ENCODE data around the gene ALPK3.
"Not testable (repeated sequence)": the region's sequence is repeated elsewhere in the genome, so short reads cannot be mapped to it uniquely, and the experiment has no call there.

ALPK3 gene

DNA sequence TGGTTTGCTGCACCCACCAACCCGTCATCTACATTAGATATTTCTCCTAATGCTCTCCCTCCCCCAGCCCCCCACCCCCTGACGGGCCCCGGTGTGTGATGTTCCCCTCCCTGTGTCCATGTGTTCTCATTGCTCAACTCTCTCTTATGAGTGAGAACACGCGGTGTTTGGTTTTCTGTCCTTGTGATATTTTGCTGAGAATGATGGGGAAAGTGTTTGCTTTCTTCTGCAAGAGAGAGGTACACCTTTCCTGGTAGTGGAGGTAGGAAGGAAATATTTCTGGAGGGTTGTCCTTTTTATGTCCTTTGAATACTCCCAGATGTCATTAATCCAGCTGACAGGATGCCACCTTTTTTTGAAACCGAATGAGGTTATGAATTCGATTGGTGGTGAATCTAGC is 56.8 kb downstream of the ALPK3 start:
- DNase-seq (ENCODE audit: low read depth in 3 of 3) = no peak

DNA sequence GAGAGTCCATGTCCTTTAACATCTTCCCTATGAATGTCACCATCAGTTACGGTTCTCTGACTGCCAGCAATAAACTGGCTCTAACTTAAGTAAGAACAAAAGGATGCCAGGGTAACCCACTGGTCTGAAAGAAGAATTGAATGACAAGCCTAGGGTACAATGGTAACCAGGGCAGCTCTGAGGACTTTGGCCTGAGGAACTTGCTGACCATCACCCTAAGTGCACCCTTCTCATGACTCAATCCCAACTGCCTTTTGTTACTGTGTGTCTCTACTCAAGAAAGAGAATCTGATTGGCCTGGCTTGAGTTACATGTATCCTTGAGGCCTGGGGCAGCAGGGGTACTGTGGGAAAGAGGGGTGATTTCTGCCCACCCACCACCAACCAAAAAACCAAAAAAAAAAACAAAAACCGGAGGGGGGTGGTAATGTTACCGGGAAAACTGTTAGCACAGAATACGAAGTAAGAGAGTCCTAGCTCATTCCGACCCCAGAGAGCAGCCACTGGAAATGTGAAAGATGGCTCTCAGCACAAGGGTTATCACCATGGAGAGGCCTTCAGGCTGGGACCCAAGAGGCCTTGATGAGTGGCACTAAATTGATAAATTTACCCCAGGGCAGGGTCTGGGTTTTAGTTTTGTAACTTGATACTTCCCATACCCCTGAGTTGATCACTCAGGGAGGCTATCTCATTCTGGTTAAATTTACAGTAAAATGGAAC is 58.0 kb downstream of the ALPK3 start:
- DNase-seq (ENCODE audit: low read depth in 3 of 3) = no peak

DNA sequence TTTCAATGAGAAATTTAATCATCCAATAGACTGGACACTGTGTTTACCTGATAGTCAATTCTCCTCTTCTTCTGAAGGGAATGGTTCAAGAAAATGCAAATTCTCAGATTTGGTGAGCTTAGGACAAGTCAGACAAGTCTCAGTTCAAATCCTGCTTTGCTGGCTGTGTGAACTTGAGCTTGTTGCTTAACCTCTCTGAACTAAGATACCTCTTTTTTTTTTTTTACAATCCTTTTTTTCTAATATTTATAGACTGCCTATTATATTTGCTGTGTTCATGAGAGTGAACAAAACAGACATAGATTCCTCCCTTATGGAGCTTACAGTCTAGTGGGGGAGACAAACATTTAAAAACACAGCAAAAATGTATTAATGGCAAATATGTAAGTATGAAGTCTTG is 59.1 kb downstream of the ALPK3 start:
- DNase-seq (ENCODE audit: low read depth in 3 of 3) = no peak

DNA sequence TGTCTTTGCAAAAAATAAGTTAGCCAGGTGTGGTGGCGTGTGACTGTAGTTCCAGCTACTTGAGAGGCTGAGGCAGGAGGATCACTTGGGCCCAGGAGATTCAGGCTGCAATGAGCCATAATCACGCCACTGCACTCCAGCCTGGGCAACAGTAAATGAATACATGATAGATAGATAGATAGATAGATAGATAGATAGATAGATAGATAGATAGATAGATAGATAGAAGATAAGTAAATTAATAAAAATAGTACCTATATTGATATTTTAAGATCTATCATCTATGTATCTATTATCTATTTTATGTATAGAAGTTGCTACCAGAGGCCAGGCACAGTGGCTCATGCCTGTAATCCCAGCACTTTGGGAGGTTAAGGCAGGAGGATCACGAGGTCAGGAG is 60.5 kb downstream of the ALPK3 start:
- not testable (repeated sequence) for DNase-seq (ENCODE audit: low read depth in 3 of 3)

DNA sequence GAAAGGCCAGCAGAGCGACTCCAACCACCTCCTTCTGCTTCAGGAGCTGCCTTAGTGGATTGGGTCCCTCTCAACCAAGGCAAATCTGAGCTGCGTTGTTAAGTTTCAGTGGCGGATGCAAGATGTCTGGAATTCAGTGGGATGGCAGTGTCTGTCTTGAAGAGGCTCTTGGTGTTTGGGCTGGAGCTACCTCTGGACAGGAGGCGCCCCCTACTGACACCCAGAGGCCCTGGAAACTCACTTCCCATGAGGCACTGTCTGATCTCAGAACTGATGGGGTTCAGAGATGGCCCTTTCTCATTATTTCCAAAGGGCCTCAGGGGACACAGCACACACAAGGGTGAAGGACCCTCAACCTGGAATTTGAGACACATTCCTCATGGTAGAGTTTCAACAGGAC is 61.3 kb downstream of the ALPK3 start:
- DNase-seq (ENCODE audit: low read depth in 3 of 3) = peak; percentile 41 to 52 (median 50)

DNA sequence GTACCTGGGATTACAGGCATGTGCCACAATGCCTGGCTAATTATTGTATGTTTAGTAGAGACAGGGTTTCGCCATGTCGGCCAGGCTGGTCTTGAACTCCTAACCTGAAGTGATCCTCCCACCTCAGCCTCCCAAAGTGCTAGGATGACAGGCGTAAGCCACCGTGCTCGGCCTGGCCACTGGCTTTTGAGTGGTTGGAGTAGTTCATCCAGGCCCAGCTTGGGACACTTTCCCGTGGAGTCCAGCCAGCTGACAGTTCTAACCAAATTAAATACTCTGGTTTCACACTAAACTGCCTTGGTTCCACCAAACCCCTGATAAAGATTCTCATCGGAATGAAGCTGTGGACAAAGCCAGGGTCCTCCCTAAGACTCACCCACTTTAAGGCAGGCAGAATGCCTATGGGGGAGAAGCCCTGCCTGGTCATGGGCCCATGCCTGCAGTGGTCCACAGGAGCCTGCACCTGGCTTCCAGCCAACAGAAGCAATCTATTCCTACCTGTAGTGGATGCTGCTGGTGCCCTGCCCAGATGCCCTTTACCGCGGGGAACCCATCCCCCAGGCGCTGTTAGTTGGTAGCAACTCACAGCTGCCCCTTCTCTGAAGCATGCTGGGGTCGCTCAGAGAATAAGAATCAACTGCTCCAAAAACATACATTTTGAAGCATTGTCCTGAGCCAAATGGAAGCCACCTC is 62.1 kb downstream of the ALPK3 start:
- no peak for DNase-seq (ENCODE audit: low read depth in 3 of 3)

DNA sequence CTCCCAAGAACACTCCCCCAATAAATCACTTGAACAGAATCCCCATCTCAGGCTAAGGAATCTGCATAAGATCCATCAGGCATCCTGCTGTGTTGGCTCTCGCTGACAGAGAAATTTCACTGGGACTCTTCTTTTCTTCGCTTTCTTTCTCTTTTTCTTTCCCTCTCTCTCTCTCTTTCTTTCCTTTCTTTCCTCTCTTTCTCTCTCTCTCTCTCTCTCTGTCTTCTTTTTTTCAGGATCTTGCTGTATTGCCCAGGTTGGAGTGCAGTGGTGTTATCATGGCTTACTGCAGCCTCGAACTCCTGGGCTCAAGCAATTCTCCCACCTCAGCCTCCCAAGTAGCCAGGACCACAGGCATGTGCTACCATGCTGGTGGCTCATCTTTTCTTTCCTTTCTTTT is 62.9 kb downstream of the ALPK3 start:
- DNase-seq (ENCODE audit: low read depth in 3 of 3) = no peak

DNA sequence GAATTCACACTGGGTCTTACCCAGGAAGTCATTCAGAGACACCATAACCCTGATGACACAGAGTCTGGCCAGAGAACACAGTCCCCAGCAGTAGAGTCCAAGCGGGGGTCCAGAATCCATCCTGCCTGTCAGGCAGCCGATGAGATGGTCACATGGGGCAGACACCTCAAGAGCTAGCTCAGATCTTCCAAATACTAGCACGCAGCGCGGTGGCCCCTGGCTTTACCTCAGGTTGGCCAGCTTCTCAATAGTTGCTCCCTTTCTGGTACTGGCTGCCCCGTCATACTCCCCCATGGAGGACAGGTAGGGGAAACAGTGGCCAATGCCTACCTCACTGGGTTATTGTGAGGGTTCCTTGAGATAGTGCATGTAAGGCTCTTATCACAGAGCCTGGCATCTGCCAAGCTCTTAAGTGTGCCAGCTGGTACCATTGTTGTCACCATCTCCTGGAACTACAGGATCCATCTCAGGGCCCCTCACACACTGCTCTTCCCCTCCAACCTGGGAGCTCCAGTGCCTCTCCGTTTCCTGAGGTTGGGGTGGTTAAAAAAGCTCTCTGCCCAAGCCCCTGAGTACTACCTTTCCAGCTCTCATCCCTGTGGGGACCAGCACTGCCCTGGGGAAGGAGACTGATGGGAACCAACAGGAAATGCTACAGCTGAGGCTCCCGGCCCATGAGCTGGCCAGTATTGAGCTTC is 63.8 kb downstream of the ALPK3 start:
- no peak for DNase-seq (ENCODE audit: low read depth in 3 of 3)

DNA sequence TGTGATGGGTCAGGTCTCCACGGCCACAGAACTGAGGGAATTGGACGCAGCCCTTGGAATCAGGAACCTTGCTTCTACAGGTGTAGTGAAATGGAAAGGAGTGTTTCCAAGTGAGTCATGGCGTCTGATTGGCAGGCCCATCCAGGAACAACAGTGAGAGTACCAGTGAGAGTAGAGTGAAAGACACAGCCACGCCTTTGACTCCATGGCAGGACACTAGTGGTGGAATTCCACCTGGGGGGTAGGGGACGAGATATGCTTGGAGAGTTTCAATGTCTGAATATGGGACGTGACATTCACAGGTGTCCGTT is 64.3 kb downstream of the ALPK3 start:
- no peak for DNase-seq (ENCODE audit: low read depth in 3 of 3)

DNA sequence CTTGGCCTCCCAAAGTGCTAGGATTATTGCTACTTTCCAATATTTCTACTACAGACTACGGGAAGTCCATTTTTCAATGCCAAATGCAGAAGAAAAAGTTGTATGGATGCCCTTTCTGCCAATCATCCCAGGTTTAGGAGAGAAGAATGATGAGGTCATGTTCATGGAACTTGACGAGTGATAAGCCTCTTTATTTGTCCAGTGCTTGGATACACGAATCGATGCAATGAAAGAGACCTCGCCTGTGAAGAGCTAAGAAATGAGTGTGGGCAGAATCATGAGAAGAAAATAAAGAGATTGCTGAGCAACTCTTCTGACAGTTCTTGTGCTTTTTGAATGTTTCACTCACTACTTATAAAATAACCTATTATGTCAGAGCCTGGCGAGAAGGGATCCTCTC is 66.3 kb downstream of the ALPK3 start:
- DNase-seq (ENCODE audit: low read depth in 3 of 3) = no peak

DNA sequence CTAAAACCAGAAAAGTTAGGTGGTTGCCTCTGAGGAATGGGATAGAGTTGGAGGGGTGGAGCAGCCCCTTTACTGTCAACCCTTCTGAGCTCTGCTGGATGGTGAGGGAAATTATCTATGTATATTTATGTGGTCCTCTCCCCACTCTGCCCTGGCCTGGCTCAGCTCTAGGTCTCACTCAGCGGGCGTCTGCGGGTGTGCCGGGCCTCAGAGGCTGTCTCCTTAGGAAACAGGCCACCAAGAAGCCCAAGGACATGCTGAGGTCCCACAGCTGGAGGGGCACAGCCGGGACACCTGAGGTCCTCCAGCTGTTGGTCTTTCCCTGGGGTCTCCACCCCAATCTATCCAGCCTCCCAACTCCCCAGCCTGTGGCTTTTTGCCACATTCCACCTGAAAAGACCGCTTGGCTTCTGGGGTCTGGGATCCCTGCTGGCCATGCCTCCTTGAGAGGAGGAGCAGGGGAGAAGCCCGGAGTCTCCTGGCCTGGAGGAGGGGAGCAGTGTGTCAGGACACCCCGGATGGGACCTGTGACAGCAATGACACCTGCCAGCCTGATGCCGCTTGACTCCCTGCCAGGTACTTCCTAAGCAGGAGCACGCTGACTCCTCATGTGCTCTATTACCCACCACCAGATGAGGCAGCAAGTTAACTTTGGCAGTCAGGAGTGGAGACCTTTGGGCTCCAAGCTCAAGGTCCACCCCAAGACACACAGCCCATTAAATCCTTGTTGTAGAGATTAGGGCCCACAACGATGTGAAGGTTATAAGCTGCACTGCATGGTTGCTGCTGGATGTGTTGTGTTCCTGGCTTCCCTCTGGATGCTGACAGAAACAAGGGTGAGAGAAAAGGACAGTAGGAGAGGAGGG is 67.0 kb downstream of the ALPK3 start, which contains the start of gene SLC28A1:
TSS of gene SLC28A1 (plus strand) at position 747 of the 866 bp plus-strand sequence. CDS start 3,099 bp downstream, outside the sequence.
- no peak for DNase-seq (ENCODE audit: low read depth in 3 of 3)

DNA sequence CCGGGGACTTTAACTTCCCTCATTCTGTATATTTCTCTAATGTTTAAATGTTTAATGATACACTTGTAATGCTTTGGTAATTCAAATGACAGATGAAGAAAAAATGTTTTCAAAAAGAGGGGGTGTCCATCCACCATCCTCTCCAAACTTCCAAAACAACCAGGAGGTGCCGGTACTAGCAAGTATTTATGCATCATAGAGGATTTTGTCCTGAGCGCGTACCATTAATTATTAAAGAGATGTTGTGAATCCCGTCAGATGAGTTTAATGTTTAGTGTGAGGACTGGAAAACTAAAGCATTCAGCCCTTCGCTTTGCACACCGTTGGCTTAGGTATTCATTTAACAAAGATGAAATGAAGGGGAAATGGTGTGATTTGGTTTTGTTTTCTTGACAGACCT is 68.6 kb downstream of the ALPK3 start:
- DNase-seq (ENCODE audit: low read depth in 3 of 3) = no peak

DNA sequence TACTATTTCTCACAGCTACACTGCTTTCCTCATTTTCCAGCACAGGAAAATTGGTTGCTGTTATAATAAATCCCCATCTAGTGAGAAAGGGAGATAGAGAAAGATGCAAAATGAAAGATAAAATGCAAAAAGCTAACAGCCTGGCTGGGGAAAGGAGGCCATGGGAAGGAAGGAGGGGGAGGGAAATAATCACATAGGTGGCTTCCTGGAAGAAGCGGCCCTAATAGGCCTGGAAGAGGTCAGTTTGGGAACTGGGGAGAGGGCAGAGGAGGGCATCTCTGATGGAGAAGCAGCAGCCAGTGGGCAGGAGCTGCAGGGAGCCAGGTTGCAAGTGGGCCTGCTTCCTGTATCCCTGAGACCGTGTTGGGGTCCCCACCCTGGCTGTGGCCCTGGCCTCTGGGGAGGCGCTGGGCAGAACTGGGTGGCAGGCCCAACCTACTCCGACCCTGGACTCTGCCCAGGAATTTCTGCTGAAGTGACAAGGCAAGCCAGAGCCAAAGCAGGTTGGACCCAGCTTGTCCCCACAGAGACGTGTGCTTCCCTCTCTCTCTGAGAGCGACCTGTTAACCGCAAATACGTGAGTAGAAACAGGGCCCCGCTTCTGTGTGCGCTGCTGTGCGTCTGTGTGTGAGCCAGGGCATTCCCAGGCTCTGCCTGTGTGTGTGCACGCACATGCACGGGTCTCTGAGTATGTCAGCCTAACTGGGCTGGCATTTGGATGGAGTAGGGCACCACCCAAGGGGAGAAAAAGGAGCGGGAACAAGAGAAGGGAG is 69.2 kb downstream of the ALPK3 start:
- DNase-seq (ENCODE audit: low read depth in 3 of 3) = no peak

DNA sequence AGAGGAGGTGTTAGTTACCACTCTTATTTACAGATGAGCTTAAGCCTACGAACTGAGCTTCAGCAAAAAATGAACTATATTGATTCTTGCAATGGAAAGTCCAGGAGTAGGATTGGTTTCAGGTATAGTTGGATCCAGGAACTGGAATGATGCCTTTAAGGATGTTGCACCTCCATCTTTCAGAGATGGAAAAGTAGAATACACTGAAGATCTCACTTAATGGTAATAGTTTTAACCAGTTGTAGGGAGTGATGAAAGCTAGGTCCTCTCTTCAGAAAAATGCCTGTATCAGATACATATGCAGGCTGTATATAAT is 69.8 kb downstream of the ALPK3 start:
- no peak for DNase-seq (ENCODE audit: low read depth in 3 of 3)

DNA sequence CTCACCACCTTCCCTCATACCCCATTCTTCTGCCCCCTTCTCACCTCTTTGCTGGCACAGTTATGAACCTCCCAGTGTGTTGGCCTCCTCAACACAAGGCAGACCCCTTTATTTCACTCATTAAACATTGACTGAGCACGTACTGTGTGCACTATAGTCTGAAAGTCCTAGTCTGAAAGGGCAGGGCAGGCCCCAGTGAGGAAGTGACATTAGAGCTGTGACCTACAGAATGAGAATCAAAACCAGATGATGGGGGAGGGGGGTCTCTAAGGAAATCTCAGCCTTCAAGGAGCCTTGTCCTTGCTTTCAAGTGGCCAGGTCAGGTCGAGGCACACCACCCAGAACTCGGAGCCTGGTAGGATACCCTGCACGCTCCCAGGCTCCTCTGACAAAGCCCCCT is 70.8 kb downstream of the ALPK3 start:
- DNase-seq (ENCODE audit: low read depth in 3 of 3) = no peak

DNA sequence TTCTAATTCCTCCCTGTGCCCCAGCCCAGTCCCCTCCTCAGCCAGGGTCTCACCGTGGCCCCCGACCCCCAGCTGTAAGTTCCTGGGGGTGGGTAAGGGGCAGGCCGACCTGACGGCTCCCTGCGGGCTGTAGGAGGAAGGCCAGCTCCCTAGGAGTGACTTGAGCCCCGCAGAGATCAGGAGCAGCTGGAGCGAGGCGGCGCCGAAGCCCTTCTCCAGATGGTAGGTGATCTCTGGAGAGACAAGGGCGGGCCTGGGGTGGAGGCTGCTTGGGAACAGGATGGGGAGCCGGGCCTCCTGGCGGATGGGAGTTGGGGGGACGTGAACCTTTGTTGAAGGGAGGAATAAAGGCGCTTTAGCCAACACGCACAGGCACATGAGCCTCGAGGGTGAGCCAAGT is 71.5 kb downstream of the ALPK3 start:
- DNase-seq (ENCODE audit: low read depth in 3 of 3) = no peak

DNA sequence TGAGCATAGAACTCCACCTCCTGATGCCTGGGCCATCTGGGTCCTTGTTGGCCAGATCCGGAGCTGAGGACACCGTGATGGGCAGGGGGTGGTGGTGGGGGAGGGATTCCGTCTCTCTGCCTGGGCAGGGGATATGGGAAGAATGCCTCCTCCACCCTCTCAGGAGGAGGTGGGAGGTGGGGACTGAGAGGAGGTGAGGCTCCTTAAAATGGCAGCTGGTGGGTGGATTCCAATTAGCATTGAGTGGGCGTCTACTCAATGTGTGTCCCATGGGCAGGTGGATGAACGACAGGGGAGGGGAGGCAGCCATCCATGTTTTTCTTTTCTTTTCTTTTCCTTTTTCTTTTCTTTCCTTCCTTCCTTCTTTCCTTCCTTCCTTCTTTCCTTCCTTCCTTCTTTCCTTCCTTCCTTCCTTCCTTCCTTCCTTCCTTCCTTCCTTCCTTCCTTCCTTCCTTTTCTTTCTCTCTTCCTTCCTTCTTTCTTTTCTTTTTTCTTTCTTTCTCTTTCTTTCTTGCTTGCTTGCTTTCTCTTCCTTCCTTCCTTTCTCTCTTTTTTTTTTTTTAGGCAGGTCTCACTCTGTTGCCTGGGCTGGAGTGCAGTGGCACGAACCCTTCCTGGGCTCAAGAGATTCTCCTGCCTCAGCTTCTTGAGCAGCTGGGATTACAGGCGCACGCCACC is 72.3 kb downstream of the ALPK3 start:
- DNase-seq (ENCODE audit: low read depth in 3 of 3) = no peak

DNA sequence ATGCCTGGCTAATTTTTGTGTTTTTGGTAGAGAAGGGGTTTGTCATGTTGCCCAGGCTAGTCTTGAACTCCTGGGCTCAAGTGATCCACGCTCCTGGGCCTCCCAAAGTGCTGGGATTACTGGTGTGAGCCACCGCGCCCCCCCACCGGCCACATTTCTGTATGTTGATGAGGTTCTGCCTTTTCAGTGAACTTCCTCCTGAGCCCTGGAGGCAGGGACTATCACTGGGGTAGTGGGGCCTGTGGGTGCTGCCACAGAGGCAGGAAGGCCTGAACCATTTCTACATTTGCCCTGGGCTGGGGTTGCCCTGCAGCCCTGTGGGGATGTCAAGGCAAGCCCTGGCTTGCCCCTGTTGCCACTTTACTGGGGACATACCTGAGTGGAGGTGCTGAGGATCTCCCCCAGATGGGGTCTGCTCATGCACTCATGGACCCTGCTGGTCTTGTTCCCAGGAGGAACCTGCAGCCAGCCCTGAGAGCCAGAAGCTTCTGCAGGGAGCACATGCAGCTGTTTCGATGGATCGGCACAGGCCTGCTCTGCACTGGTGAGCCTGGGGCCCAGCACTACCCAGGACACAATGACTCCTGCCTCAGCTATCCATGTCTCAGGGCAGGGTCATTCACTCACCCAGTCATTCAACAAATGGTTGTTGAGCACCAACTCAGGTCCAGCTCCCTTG is 73.0 kb downstream of the ALPK3 start:
- no peak for DNase-seq (ENCODE audit: low read depth in 3 of 3)

DNA sequence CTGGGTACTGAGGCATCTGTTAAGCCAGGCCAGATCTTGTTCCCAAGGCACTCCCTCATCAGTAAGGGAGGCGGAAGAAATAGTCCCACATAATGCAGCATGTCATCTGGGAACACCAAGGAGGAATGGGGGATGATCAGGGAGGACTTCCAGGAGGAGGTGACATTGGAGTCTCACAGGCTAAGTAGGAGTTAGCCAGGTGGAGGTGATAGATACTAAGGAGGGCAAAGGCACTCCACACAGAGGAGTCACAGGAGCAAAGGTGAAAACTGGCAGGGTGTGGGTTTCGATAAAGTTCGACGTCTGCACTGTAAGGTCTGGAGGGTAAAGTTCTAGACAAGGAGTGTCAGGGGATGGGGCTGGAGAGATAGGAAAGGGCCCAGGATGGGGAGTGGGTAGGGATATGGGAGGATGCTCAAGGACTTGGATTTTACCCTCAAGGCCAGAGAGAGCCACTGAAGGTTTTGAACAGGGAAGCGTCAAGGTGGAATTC is 73.6 kb downstream of the ALPK3 start:
- DNase-seq (ENCODE audit: low read depth in 3 of 3) = no peak

DNA sequence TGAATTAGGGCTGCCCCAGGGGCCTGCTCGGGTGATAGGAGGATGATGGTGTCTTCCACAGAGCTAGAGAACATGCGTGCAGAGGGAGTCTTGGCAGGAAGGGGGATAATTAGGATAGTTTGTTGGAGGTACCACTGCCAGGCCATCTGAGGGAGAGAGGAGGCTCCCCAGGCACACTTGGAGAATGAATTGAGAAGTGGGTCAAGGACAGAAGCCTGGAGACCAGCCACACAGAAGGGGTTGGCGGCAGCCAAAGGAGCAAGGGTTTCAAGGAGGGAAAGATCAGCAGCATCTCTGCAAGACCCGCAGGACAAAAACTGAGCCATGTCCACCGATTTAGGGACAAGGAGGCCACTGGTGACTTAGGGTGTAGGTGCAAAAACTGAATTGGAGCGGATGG is 74.2 kb downstream of the ALPK3 start:
- no peak for DNase-seq (ENCODE audit: low read depth in 3 of 3)
